Stimulated activated naive CD8-positive, alpha-beta T cell treated with anti-CD3 and anti-CD28 coated beads, Interleukin-15, Interleukin-2, amounts not matched to agents 100 ng/mL and 50 ng/mL, for 24 hours (primary cell): ENCODE data around the gene TPRKB.
"Not testable (repeated sequence)": the region's sequence is repeated elsewhere in the genome, so short reads cannot be mapped to it uniquely, and the experiment has no call there.

ENCODE experiments used
- H3K27ac Mint-ChIP-seq: one replicate; pipeline ENCODE4 v1.8.0; 2021; ENCODE audit warnings: mild to moderate bottlenecking, mixed read lengths
- H3K27me3 Mint-ChIP-seq: one replicate; pipeline ENCODE4 v1.8.0; 2021; ENCODE audit warnings: mixed read lengths
- H3K36me3 Mint-ChIP-seq: one replicate; pipeline ENCODE4 v1.8.0; 2021; ENCODE audit warnings: low read depth, mixed read lengths
- H3K4me1 Mint-ChIP-seq: one replicate; pipeline ENCODE4 v1.8.0; 2021; ENCODE audit warnings: low read depth, mixed read lengths
- H3K4me3 Mint-ChIP-seq: one replicate; pipeline ENCODE4 v1.8.0; 2021; ENCODE audit warnings: mild to moderate bottlenecking, mixed read lengths
- H3K9me3 Mint-ChIP-seq: one replicate; pipeline ENCODE4 v1.8.0; 2021; ENCODE audit warnings: mixed read lengths

The TPRKB gene

DNA sequence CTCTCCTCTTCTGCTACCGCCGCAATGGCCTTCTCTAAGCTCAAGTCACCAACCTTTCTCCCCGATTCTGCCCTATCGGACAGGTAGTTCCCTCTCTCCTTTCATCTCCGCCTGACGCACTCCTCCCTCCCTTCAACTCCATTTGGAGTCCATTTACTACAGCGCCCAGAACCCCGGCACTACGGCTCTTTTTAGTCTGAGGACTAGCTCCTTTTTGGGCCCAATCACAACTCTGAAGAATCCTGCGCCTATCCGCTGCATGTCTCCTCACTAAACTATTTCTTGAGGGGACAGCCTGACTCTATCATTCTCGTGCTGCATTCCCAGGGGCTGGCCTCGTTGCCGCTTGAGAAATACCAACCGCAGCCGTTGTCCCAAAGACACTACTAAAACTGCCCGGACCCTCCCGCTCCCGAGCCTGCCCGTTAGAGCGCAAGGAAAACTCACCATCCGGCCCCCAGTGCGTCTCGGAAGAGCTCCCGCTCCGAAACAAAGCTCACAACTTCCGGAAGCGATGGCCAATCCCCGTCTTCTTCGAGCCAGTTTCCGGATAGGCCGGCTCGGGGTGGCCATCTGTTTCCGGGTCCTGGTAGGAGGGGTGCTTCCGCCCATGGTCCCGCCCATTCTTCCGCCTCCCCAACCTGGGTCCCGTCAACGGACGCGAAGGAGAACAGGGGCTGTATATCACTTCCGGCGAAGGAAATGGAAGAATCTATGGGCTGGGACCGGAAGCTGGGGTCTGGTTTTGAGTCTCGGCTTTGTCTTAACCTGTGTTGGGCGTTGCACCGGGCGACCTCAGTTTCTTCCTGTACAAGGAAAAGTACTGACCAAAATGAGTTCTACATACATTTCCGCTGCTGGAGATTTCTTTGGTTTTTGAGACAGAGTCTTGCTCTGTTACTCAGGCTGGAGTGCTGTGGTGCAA is at the start of gene TPRKB:
TSS of gene TPRKB (minus strand) at position 491 of the 925 bp plus-strand sequence. CDS start 2,776 bp downstream, outside the sequence.
- H3K9me3 Mint-ChIP-seq = peaks cover 4% of the 10 kb centered on the region
- H3K36me3 Mint-ChIP-seq = peaks cover 44% of the 10 kb centered on the region
- peak within 1 kb of the TSS; percentile 93 for H3K27ac Mint-ChIP-seq
- peaks cover 23% of the 10 kb centered on the region for H3K4me1 Mint-ChIP-seq
- H3K27me3 Mint-ChIP-seq = no peaks in the 10 kb centered on the region
- H3K4me3 Mint-ChIP-seq = peak within 1 kb of the TSS; percentile 100

DNA sequence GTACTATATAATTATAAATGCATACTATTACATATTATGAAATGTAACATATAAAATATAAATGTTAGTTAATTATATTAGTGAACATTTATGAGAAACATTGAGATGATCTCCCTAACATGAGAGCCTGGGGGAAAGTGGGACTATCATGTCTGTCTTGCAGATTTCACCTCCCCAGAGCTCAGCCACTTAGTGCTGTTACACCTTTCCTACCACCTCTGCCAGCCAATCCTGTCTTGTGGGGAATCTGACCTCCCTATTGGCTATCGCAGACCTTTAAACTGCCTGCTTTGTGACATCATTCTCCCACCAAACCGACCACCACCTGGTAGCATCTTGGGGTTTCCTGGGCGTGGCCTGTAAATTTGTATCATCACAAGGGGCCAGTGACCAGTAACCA is 46.7 kb upstream of the TPRKB start, which contains the start of gene C2orf78:
TSS of gene C2orf78 (plus strand) at position 301 of the 400 bp plus-strand sequence. CDS start 127 bp downstream, outside the sequence.
- H3K36me3 Mint-ChIP-seq, H3K27ac Mint-ChIP-seq, H3K9me3 Mint-ChIP-seq, H3K4me3 Mint-ChIP-seq, H3K4me1 Mint-ChIP-seq, H3K27me3 Mint-ChIP-seq: not testable (repeated sequence)

DNA sequence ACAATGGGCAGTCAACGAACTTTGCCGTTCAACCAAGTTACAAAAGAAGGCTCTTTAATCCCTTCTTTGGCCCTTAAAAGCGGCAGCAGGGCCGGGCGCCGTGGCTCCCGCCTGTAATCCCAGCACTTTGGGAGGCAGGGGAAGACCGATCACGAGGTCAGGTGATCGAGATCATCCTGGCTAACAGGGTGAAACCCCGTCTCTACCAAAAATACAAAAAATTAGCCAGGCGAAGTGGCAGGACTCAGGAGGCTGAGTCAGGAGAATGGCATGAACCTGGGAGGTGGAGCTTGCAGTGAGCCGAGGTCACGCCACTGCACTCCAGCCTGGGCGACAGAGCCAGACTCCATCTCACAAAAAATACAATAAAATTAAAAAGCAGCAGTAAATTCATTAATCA is 46.3 kb upstream of the TPRKB start:
- not testable (repeated sequence) for H3K9me3 Mint-ChIP-seq, H3K36me3 Mint-ChIP-seq, H3K4me3 Mint-ChIP-seq, H3K27ac Mint-ChIP-seq, H3K27me3 Mint-ChIP-seq
- peaks cover 14% of the 10 kb centered on the region for H3K4me1 Mint-ChIP-seq

DNA sequence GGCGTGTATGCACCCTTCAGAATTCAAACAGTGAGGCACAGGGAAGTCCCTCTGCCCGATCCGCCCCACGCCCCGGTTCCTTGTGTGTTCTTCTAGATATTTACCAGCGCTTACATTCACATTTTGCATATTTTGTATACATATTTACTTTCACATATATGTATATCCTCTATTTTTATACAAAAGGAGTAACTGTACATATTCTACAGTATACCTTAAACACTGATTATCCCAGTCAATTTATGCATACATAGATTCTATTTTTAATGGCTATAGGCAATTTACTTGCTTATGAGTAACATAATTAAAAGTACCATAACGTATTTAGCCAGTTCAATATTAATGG is 43.1 kb upstream of the TPRKB start:
- H3K4me1 Mint-ChIP-seq = peaks cover 29% of the 10 kb centered on the region
- H3K27me3 Mint-ChIP-seq = peaks cover 4% of the 10 kb centered on the region
- H3K27ac Mint-ChIP-seq = no peak overlapping the region
- no peaks in the 10 kb centered on the region for H3K9me3 Mint-ChIP-seq
- peak overlapping the region; percentile 98 for H3K4me3 Mint-ChIP-seq
- peaks cover 29% of the 10 kb centered on the region for H3K36me3 Mint-ChIP-seq

DNA sequence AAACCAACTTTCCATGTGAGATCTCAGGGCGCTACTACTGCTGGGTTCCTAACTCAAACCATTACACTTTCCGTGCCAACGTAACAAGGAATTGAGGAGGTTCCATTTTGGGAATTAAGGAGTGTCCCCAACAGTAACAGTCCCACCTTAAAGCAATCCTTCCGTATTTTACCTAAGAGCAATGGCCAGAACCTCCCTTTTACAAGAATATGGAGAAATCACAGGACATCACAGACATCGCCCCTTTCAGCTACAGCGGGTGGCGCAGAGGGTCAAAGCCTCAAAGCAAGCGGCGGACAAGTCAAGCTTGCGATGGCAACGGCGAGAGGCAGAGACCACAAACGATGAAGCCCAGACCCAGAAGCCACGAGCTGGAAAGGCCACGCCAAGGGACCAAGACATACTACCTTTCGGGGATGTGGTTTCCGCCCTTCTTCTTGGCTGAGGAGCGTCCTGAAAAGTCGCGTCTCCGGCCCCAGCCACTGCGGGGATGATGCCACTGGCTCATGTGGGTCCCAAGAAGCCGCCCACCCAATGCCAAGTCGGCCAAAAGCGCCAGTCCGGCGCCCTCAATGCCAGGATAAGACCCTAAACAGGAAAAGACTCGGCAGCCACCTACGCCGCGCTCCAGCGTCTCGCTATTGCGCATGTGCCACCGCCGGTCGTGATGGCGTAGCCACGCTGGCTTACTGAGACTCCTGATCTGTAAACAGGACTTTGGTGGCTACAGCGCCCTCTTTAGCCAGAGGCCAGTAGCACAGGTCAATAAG is 42.5 kb upstream of the TPRKB start, which contains the start of gene DUSP11:
TSS of gene DUSP11 (minus strand) at position 637 of the 770 bp plus-strand sequence. CDS start at position 508, 129 bp downstream.
- no peaks in the 10 kb centered on the region for H3K9me3 Mint-ChIP-seq
- peak within 1 kb of the TSS; percentile 98 for H3K4me3 Mint-ChIP-seq
- H3K4me1 Mint-ChIP-seq = peaks cover 29% of the 10 kb centered on the region
- H3K27ac Mint-ChIP-seq = peak within 1 kb of the TSS; percentile 96
- H3K36me3 Mint-ChIP-seq = peaks cover 33% of the 10 kb centered on the region
- peaks cover 4% of the 10 kb centered on the region for H3K27me3 Mint-ChIP-seq

DNA sequence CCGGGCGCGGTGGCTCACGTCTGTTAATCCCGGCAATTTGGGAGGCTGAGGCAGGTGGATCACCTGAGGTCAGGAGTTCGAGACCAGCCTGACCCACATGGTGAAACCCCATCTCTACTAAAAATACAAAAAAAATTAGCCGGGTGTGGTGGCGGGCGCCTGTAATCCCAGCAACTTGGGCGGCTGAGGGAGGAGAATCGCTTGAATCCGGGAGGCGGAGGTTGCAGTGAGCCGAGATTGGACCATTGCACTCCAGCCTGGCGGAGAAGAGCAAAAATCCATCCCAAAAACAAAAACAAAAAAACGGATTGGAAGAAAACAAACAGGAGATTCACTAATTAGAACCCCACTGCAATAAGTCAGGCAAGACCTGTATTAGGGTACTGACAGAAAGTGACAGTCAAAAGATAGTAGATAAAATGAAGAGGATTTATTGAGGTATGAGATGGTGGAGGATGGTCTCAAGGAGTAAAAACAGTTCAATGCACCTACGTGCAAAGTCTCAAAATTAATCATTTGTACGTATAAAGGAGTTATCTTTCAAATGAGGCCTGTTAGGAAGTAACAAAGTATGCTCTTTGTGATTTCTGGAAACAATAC is 41.8 kb upstream of the TPRKB start:
- Mint-ChIP-seq H3K36me3 (peaks cover 40% of the 10 kb centered on the region), H3K27ac (peak overlapping the region; percentile 96), H3K4me1 (peaks cover 34% of the 10 kb centered on the region), H3K4me3 (peak overlapping the region; percentile 98)
- not testable (repeated sequence) for H3K9me3 Mint-ChIP-seq, H3K27me3 Mint-ChIP-seq

DNA sequence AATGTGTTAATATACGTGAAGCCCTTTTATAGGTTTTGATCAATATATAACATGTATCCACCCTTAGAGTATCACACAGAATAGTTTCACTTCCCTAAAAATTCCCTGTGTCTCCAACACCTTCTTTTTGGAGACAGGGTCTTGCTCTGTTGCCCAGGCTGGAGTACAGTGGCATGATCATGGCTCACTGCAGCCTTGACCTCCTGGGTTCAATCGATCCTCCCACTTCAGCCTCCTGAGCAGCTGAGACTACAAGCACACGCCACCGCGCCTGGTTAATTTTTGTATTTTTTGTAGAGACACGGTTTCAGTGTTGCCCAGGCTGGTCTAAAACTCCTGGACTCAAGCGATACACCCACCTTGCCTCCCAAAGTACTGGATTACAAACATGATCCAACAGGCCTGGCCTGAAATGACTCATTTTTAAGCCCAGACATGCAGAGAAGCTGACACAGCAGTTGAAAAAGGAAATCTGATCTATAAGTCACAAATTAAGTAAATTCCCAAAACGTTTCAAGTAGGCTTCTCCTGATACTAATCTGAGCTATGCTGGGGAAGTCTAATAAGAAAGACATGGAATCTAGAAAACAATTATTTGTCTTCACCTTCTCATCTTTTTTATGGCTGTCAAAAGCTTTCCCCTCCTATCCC is 39.8 kb upstream of the TPRKB start:
- H3K9me3 Mint-ChIP-seq = no peaks in the 10 kb centered on the region
- no peak overlapping the region for H3K4me3 Mint-ChIP-seq
- peaks cover 59% of the 10 kb centered on the region for H3K36me3 Mint-ChIP-seq
- no peaks in the 10 kb centered on the region for H3K27me3 Mint-ChIP-seq
- H3K4me1 Mint-ChIP-seq = peaks cover 34% of the 10 kb centered on the region
- H3K27ac Mint-ChIP-seq = no peak overlapping the region

DNA sequence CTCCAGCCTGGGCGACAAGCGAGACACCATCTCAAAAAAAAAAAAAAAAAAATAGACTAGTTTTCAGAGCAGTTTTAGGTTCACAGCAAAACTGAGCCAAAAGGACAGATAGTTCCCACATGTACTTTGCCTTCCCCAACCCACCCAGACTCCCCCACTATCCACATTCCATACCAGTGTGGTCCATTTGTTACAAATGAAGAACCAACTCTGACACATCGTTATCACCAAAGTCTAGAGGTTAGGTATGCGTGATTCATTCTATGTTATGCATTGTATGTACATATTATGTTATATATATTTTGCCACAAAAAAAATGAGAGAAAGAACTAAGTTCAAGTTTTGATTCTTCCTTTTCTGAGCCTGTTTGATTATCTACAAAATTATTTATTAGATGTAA is 39.2 kb upstream of the TPRKB start:
- Mint-ChIP-seq H3K27ac (no peak overlapping the region), H3K4me3 (no peak overlapping the region), H3K9me3 (no peaks in the 10 kb centered on the region), H3K27me3 (no peaks in the 10 kb centered on the region), H3K4me1 (peaks cover 34% of the 10 kb centered on the region), H3K36me3 (peaks cover 61% of the 10 kb centered on the region)

DNA sequence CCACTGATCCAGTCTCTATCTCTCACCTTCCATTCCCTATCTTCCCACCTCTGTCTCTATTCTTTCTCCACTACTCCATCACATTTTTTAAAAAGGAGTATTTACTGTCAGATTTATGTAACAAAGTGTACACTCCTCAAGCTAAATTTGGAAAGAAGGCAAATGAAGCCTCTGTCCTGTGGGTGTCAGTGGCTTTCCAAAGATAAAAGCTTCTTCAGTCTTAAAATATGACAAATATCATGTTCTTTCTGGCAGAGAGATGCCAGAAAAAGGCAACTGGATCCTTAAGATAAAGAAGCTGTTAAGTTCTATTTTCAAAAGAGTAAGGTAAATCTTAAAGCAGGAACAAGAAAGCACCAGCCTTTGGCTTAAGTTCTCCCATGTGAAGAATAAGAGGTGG is 35.7 kb upstream of the TPRKB start:
- H3K36me3 Mint-ChIP-seq = peaks cover 81% of the 10 kb centered on the region
- H3K27me3 Mint-ChIP-seq = no peaks in the 10 kb centered on the region
- no peak overlapping the region for H3K27ac Mint-ChIP-seq
- no peak overlapping the region for H3K4me3 Mint-ChIP-seq
- peaks cover 14% of the 10 kb centered on the region for H3K4me1 Mint-ChIP-seq
- no peaks in the 10 kb centered on the region for H3K9me3 Mint-ChIP-seq

DNA sequence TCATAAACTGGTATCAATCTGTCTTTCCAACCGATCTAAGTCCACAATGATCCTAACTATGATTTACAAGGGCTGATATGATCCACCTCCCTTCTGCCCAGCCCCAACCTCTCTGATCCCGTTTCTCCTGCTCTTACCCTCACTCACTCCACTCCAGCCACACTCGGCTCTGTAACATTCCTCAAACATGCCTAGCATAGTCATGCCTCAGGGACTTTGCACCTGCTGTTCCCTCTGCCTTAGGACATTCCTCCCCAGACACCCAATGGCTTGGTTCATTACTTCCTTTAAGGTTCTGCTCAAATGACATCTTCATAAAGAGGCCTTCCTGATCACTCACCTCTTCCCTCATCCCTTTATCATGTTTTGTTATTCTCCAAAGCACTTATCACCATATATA is 33.6 kb upstream of the TPRKB start:
- no peak overlapping the region for H3K4me3 Mint-ChIP-seq
- no peaks in the 10 kb centered on the region for H3K27me3 Mint-ChIP-seq
- H3K36me3 Mint-ChIP-seq = peaks cover 81% of the 10 kb centered on the region
- peaks cover 6% of the 10 kb centered on the region for H3K4me1 Mint-ChIP-seq
- no peak overlapping the region for H3K27ac Mint-ChIP-seq
- H3K9me3 Mint-ChIP-seq = no peaks in the 10 kb centered on the region

DNA sequence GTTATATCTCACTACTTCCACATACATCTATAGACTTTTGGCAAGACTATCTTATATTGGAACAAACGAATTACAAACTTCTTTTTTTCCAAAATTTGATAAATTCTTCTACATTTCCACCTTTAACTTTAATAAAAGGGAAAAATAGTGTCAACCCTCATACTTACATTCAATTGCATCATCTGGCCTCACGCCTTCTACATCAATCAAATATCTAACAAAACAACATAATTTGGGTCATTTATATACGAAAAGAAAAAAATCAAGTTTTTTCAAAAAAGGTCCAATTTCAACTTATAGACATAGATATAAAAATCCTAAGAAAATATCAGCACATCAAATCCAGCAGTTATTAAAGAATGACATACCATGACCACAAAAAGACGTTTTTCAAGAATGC is 29.8 kb upstream of the TPRKB start:
- Mint-ChIP-seq H3K27ac (no peak overlapping the region), H3K27me3 (no peaks in the 10 kb centered on the region), H3K36me3 (peaks cover 82% of the 10 kb centered on the region), H3K4me1 (no peaks in the 10 kb centered on the region), H3K4me3 (no peak overlapping the region), H3K9me3 (no peaks in the 10 kb centered on the region)

DNA sequence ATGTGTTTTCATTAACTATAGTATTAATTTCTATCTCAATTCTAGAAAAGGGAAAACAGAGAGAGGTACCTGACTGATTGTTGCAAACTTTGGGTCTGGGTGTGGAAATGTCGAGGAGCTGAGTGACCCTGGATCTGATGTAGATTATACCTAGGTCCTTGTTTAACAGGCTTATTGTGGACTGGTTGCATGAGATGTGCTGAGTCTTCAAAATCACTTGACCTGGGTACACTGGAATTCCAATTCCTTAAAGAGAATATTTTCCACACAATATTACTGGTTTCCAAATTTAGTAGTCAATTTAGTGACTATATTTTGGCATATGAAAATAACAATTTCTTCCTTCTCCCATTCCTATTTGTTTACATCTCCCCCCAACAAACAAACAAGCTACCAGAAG is 29.2 kb upstream of the TPRKB start:
- H3K27me3 Mint-ChIP-seq = no peaks in the 10 kb centered on the region
- no peak overlapping the region for H3K27ac Mint-ChIP-seq
- no peaks in the 10 kb centered on the region for H3K4me1 Mint-ChIP-seq
- peaks cover 83% of the 10 kb centered on the region for H3K36me3 Mint-ChIP-seq
- H3K4me3 Mint-ChIP-seq = no peak overlapping the region
- no peaks in the 10 kb centered on the region for H3K9me3 Mint-ChIP-seq

DNA sequence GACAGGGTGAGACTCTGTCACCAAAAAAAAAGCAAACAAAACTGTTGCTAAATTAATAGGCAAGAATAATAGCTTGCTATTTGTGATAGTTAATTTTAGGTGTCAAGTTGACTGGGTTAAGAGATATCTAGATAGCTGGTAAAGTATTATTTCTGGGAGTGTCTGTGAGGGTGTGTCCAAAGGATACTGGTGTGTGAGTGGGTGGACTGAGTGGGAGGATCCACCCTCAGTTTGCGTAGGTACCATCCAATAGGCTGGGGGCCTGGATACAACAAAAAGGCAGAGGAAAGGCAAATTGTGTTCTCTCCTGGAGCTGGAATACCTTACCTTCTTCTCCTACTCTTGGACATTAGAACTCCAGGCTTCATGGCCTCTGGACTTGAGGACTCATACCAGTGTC is 27.8 kb upstream of the TPRKB start:
- H3K27ac Mint-ChIP-seq = no peak overlapping the region
- H3K4me3 Mint-ChIP-seq = no peak overlapping the region
- no peaks in the 10 kb centered on the region for H3K9me3 Mint-ChIP-seq
- H3K27me3 Mint-ChIP-seq = no peaks in the 10 kb centered on the region
- H3K4me1 Mint-ChIP-seq = no peaks in the 10 kb centered on the region
- H3K36me3 Mint-ChIP-seq = peaks cover 83% of the 10 kb centered on the region

DNA sequence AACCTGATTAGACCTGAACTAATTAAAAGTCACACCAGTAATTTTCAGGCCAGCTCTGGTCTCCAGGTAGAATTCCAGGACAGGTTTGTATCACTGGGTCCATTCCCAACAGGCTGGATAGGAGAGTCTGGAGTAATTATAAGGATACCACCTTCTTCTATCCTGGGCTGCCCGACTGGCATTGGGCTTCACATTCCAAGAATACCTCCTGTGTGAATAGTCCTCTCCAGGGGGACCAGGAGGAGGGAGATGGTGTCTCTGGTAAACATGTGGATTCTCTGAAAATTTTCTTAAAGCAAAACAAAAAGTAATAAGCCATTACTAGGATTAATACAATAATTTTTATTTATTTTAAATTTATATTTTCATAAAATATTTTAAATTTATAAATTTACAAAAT is 25.4 kb upstream of the TPRKB start:
- Mint-ChIP-seq H3K27me3 (no peaks in the 10 kb centered on the region), H3K4me1 (no peaks in the 10 kb centered on the region), H3K27ac (no peak overlapping the region), H3K9me3 (no peaks in the 10 kb centered on the region), H3K4me3 (no peak overlapping the region), H3K36me3 (peaks cover 80% of the 10 kb centered on the region)
